HG03135 (cell line): ENCODE measurements around the gene PDK2.
"Not testable (repeated sequence)": the region's sequence is repeated elsewhere in the genome, so short reads cannot be mapped to it uniquely, and the experiment has no call there.

ENCODE experiments used
- ATAC-seq: cut with Tn5 transposase; IDR thresholded peaks from one replicate; pipeline ENCODE4 v1.9.1; 2021; ENCODE audit warnings: mild to moderate bottlenecking, moderate library complexity; ENCODE audit not compliant: unreplicated experiment

Gene PDK2

GRCh38 chr17:50058296-50058953 is 36.7 kb upstream of the PDK2 start:
- ATAC-seq, result no peak

GRCh38 chr17:50059256-50059655 is 35.9 kb upstream of the PDK2 start:
- ATAC-seq, result no peak

GRCh38 chr17:50059759-50060273 is 35.3 kb upstream of the PDK2 start:
- ATAC-seq, result no peak

- ATAC-seq, result no peak
Observed at GRCh38 chr17:50060951-50061712, 34.0 kb upstream of the PDK2 start.

- ATAC-seq, result not testable (repeated sequence)
Observed at GRCh38 chr17:50061713-50062045, 33.5 kb upstream of the PDK2 start.

GRCh38 chr17:50062293-50063243 is 32.6 kb upstream of the PDK2 start:
- no peak for ATAC-seq

GRCh38 chr17:50063561-50064252 is 31.4 kb upstream of the PDK2 start:
- ATAC-seq, result no peak

- no peak for ATAC-seq
Observed at GRCh38 chr17:50064253-50065001, 30.7 kb upstream of the PDK2 start.

GRCh38 chr17:50065056-50065455 is 30.1 kb upstream of the PDK2 start:
- ATAC-seq, result no peak

- ATAC-seq, result no peak
Observed at GRCh38 chr17:50066995-50067394, 28.2 kb upstream of the PDK2 start.

GRCh38 chr17:50067996-50068395 is 27.2 kb upstream of the PDK2 start:
- no peak for ATAC-seq

- no peak for ATAC-seq
Observed at GRCh38 chr17:50070908-50071680, 24.1 kb upstream of the PDK2 start.

GRCh38 chr17:50071692-50072091 is 23.5 kb upstream of the PDK2 start:
- no peak for ATAC-seq

- ATAC-seq, result no peak
Observed at GRCh38 chr17:50072130-50072529, 23.0 kb upstream of the PDK2 start.

- no peak for ATAC-seq
Observed at GRCh38 chr17:50072925-50073324, 22.2 kb upstream of the PDK2 start.

GRCh38 chr17:50074227-50074626 is 20.9 kb upstream of the PDK2 start:
- no peak for ATAC-seq

- no peak for ATAC-seq
Observed at GRCh38 chr17:50075446-50076032, 19.6 kb upstream of the PDK2 start.

- ATAC-seq, result no peak
Observed at GRCh38 chr17:50076221-50076590, 18.9 kb upstream of the PDK2 start.
